Mesendoderm (in vitro differentiated cells): Measurements from ENCODE around the gene CR1.

Source experiments
- DNase-seq: peaks from one replicate; pipeline ENCODE4 v3.0.0; 2013
- H2AK5ac ChIP-seq: 2 replicates; pipeline ENCODE4 v1.6.1; 2013; ENCODE audit warnings: low read length, inconsistent platforms
- H2BK120ac ChIP-seq: 2 replicates; pipeline ENCODE4 v1.6.1; 2013; ENCODE audit warnings: low read depth, mild to moderate bottlenecking, low read length, moderate library complexity, mixed read lengths
- H2BK15ac ChIP-seq: replicated peaks from 2 replicates; pipeline ENCODE4 v1.6.1; 2013; ENCODE audit warnings: low read depth, mild to moderate bottlenecking, moderate library complexity
- H2BK5ac ChIP-seq: 2 replicates; pipeline ENCODE4 v1.6.1; 2013; ENCODE audit warnings: low read length, inconsistent platforms
- H3K18ac ChIP-seq: 2 replicates; pipeline ENCODE4 v1.6.1; 2013; ENCODE audit warnings: mild to moderate bottlenecking, low read length, mixed read lengths
- H3K23ac ChIP-seq: one replicate; pipeline ENCODE4 v1.6.1; 2013; ENCODE audit warnings: low read length
- H3K27ac ChIP-seq: 2 replicates; pipeline ENCODE4 v1.5.1; 2013; ENCODE audit warnings: low read depth, mild to moderate bottlenecking, inconsistent platforms, low read length, moderate library complexity
- H3K27me3 ChIP-seq: 2 replicates; pipeline ENCODE4 v1.6.1; 2013; ENCODE audit warnings: low read length, control low read depth, mild to moderate bottlenecking, inconsistent platforms; ENCODE audit not compliant: insufficient read depth, poor library complexity
- H3K36me3 ChIP-seq: 2 replicates; pipeline ENCODE4 v1.6.1; 2013; ENCODE audit warnings: low read length, inconsistent platforms; ENCODE audit not compliant: control insufficient read depth, insufficient read depth
- H3K4ac ChIP-seq: one replicate; pipeline ENCODE4 v1.6.1; 2013; ENCODE audit warnings: low read depth, mild to moderate bottlenecking, low read length, moderate library complexity
- H3K4me1 ChIP-seq: 2 replicates; pipeline ENCODE4 v1.6.1; 2013; ENCODE audit warnings: low read depth, low read length, inconsistent platforms; ENCODE audit not compliant: control insufficient read depth
- H3K4me2 ChIP-seq: 2 replicates; pipeline ENCODE4 v1.6.1; 2013; ENCODE audit warnings: low read length
- H3K4me3 ChIP-seq: 2 replicates; pipeline ENCODE4 v1.5.1; 2013; ENCODE audit warnings: mild to moderate bottlenecking, low read length
- H3K56ac ChIP-seq: one replicate; pipeline ENCODE4 v1.6.1; 2013; ENCODE audit warnings: low read length
- H3K79me1 ChIP-seq: 2 replicates; pipeline ENCODE4 v1.6.1; 2013; ENCODE audit warnings: low read length, inconsistent platforms
- H3K79me2 ChIP-seq: 2 replicates; pipeline ENCODE4 v1.6.1; 2013; ENCODE audit warnings: mild to moderate bottlenecking, low read length; ENCODE audit not compliant: control insufficient read depth, insufficient read depth
- H3K9ac ChIP-seq: 2 replicates; pipeline ENCODE4 v1.6.1; 2013; ENCODE audit warnings: low read length, inconsistent platforms
- H4K5ac ChIP-seq: one replicate; pipeline ENCODE4 v1.6.1; 2013; ENCODE audit warnings: low read length
- H4K8ac ChIP-seq: one replicate; pipeline ENCODE4 v1.6.1; 2013; ENCODE audit warnings: low read depth, mild to moderate bottlenecking, control low read depth, low read length, moderate library complexity
- WGBS: extraction: QIAGEN DNeasy Blood & Tissue Kit; methylation state at CpG from one replicate; pipeline ENCODE4 v1.1.7; 2013; ENCODE audit warnings: low lambda C conversion rate, missing lambda C conversion rate; ENCODE audit not compliant: insufficient coverage; ENCODE audit errors: extremely low coverage; 5-methylcytosine and 5-hydroxymethylcytosine counted together

Gene CR1

DNA sequence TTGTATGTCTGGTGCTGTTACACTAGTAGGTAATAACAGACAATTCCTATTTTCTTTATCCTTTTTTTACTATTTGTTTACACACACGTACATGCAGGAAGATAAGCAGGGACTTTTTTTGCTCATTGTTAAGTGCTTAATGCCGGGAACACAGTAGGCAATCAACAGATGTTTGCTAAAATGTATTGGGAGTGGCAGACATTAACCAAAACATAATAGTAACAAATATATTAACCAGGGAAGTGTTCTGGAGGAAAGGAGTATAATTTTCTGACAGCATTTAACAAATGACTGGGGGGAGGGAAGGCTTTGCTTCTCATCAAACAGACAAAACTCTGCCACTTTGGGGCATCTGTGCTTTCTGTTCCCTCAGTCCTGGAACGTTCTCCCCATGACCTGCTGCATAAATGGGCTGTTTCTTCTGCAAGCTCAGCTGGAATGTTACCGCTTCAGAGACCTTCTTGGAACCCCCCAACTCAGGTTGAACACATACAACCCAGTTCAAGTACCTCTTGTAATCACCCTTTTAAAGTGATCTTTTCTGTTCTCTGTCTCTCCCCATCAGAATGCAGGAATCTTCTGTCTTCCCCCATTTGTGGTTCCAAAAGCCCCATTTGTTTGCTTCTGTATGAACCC lies 151.1 kb downstream of the CR1 start:
- H2BK120ac ChIP-seq, result no peak overlapping the region
- no peak overlapping the region for H3K56ac ChIP-seq
- H3K23ac ChIP-seq, result no peak overlapping the region
- no peak overlapping the region for H2BK5ac ChIP-seq
- no peak overlapping the region for H4K5ac ChIP-seq
- peaks cover 3% of the 10 kb centered on the region for H3K4me1 ChIP-seq
- no peak overlapping the region for H3K18ac ChIP-seq
- H3K4me3 ChIP-seq, result no peak overlapping the region
- no peak overlapping the region for H3K4ac ChIP-seq
- no peak overlapping the region for H2AK5ac ChIP-seq
- no peak overlapping the region for H3K27ac ChIP-seq
- H3K4me2 ChIP-seq, result no peak overlapping the region
- no peak overlapping the region for H3K9ac ChIP-seq
- no peaks in the 10 kb centered on the region for H3K79me2 ChIP-seq
- no peaks in the 10 kb centered on the region for H3K27me3 ChIP-seq
- H3K79me1 ChIP-seq, result no peaks in the 10 kb centered on the region
- WGBS, result no CpG with 5 or more reads among the region's 4 CpGs
- H3K36me3 ChIP-seq, result no peaks in the 10 kb centered on the region
- DNase-seq, result no peak
- H4K8ac ChIP-seq, result no peak overlapping the region
- no peak overlapping the region for H2BK15ac ChIP-seq

DNA sequence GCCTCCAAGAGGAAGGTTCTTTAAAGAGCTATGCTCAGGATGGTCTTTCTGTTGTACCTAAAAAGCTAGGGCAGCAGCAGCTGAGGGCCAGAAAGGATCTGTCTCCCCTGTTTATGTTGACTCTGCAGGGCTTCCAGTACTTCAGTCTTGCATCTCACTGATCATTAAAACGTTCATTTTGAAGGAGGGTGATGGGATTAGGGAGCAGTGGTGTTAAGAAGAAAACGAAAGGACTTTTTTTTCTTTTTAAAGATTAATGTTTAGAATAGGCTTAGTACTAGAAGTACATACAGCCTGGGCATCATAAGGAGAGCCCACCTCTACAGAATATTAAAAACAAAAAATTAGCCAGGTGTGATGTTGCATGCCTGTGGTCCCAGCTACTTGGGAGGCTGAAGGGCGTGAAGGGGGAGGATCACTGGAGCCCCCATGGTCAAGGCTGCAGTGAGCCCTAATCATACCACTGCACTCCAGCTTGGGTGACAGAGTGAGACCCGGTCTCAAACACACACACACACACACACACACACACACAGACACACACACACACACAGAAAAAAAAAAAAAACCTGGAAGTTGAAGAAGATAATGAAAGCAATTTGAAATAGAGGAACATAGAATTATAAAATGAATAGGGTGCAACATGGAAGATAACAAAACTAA lies 151.8 kb downstream of the CR1 start:
- no CpG with 5 or more reads among the region's 4 CpGs for WGBS
- Histone ChIP-seq H3K79me1 (no peaks in the 10 kb centered on the region), H3K79me2 (no peaks in the 10 kb centered on the region), H2BK15ac (no peak overlapping the region), H3K4me3 (no peak overlapping the region), H2BK120ac (no peak overlapping the region), H3K36me3 (no peaks in the 10 kb centered on the region), H3K23ac (no peak overlapping the region), H3K27ac (no peak overlapping the region), H4K5ac (no peak overlapping the region), H3K56ac (no peak overlapping the region), H3K27me3 (no peaks in the 10 kb centered on the region), H2AK5ac (no peak overlapping the region), H3K18ac (no peak overlapping the region), H3K4me1 (peaks cover 3% of the 10 kb centered on the region), H2BK5ac (no peak overlapping the region), H3K4me2 (no peak overlapping the region), H4K8ac (no peak overlapping the region), H3K4ac (no peak overlapping the region), H3K9ac (no peak overlapping the region)
- no peak for DNase-seq

DNA sequence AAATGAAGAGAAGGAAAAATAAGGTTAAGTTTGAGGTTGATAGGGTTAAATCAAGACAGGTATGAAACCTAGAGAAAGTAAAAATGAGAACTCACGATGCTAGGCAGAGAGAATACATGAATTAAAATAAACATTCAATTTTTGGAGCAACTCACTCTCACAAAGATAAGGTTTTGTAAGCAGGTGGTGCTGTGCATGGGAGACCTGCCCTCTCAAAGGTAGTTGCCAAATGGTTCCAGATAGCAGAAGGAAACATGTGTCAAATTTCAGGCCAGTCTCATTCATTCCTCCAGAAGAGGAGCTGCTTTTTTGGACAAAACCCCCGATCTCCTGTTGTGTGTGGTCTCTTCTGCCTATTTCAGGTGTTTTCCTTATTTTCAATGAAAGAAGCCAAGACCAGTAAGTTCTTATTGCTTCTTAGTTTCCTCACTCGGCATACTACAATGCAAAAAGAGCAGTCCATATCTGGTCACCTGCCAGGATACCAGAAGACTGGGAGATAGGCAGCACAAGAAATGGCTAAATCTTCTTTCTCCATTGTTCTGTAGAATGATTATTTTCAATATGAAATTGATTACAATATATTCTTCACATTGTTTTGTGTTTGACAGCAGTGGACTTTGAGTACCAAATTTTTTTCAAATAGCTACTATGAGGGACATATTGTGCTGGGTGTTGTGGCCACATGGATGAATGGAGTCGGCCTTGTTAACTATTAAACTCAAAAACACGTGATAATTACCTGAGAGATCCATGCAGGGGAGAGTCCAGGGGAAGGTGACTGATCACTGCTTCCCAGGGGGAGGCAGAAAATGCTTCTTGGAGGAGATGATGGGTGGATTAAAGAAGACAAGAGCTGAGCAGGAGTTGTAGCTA lies 152.6 kb downstream of the CR1 start:
- H3K36me3 ChIP-seq, result no peaks in the 10 kb centered on the region
- H2BK5ac ChIP-seq, result no peak overlapping the region
- WGBS, result no CpG with 5 or more reads among the region's 5 CpGs
- H3K27me3 ChIP-seq, result no peaks in the 10 kb centered on the region
- H3K4ac ChIP-seq, result no peak overlapping the region
- H3K27ac ChIP-seq, result peak overlapping the region; percentile 74
- H3K9ac ChIP-seq, result no peak overlapping the region
- H2AK5ac ChIP-seq, result no peak overlapping the region
- no peak overlapping the region for H4K5ac ChIP-seq
- peaks cover 3% of the 10 kb centered on the region for H3K4me1 ChIP-seq
- no peak overlapping the region for H3K4me3 ChIP-seq
- no peak overlapping the region for H3K23ac ChIP-seq
- H3K4me2 ChIP-seq, result no peak overlapping the region
- no peaks in the 10 kb centered on the region for H3K79me2 ChIP-seq
- DNase-seq, result peak; percentile 39
- no peak overlapping the region for H3K56ac ChIP-seq
- no peak overlapping the region for H4K8ac ChIP-seq
- no peak overlapping the region for H2BK15ac ChIP-seq
- H2BK120ac ChIP-seq, result no peak overlapping the region
- no peaks in the 10 kb centered on the region for H3K79me1 ChIP-seq
- no peak overlapping the region for H3K18ac ChIP-seq

DNA sequence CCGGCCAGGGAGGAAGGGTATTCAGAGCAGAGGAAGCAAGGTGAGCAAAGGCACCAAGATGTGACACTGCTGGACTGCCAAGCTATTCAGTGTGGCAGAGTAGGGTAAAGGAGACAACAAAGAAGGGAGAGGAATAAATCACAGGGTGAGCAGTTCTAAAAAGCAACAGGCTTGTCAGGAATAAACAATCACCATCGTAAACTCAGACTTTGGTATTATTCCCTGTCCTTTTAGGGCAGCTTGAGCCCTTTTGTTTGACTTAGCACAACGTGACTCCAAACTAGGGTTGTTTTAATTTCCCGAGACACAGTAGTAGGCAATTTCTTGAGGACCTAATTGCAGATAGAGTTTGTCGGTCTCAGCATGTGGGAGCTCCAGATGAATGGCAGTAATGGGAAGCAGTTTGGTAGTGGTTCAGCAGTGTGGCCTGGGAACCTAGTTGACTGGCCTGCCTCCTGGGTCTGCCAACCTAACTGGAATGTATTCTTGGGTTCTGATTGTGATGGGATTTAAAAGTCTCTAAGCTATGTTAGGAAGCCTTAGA lies 153.3 kb downstream of the CR1 start:
- Histone ChIP-seq H2BK15ac (no peak overlapping the region), H2BK120ac (no peak overlapping the region), H4K5ac (no peak overlapping the region), H3K9ac (no peak overlapping the region), H3K27ac (peak overlapping the region; percentile 74), H3K56ac (no peak overlapping the region), H3K4me3 (no peak overlapping the region), H3K4me1 (peaks cover 3% of the 10 kb centered on the region), H3K18ac (no peak overlapping the region), H3K4me2 (no peak overlapping the region), H3K23ac (no peak overlapping the region), H3K36me3 (no peaks in the 10 kb centered on the region), H2BK5ac (no peak overlapping the region), H3K79me1 (no peaks in the 10 kb centered on the region), H3K4ac (no peak overlapping the region), H3K79me2 (no peaks in the 10 kb centered on the region), H4K8ac (no peak overlapping the region), H2AK5ac (no peak overlapping the region), H3K27me3 (no peaks in the 10 kb centered on the region)
- peak; percentile 75 for DNase-seq
- no CpG with 5 or more reads among the region's 5 CpGs for WGBS

DNA sequence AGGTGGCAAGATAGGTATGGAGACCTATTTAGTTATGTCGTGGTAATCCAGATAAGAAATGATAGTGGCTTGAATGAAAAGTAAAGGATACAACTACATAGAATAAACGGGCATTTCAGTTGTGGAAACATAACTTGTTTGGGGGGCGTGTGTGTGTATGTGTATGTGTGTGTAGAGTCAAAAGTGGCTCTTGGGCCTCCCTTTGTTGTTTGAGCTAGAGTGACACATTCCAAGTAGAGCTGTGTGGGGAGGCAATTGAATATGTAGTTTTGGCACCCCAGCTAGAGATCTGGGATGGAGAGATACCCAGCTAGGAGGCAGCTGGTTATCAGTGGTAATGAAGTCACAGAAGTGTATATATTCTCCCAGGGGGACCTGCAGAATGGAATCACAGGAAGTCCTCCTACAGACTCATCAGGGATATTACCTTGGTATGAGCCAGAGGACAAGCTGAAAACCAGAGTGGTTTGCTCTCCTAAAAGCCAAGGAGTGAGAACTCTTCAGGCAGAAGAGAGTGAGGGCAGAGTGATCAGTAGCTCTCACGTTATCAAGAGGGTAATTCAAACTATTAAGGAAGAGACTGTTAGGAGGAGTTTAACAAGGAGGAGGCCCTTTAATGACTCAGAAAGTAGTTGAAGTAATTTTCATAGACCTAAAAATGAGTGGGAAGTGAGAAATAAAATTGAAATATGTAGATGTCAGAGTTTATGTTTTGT lies 154.1 kb downstream of the CR1 start:
- Histone ChIP-seq H3K4ac (no peak overlapping the region), H4K8ac (no peak overlapping the region), H3K27me3 (no peaks in the 10 kb centered on the region), H3K36me3 (no peaks in the 10 kb centered on the region), H3K23ac (no peak overlapping the region), H3K79me2 (no peaks in the 10 kb centered on the region), H2BK120ac (no peak overlapping the region), H3K4me2 (no peak overlapping the region), H2BK15ac (no peak overlapping the region), H3K4me3 (no peak overlapping the region), H2BK5ac (no peak overlapping the region), H3K18ac (no peak overlapping the region), H3K9ac (no peak overlapping the region), H3K27ac (peak overlapping the region; percentile 14), H4K5ac (no peak overlapping the region), H3K79me1 (no peaks in the 10 kb centered on the region), H3K4me1 (peaks cover 3% of the 10 kb centered on the region), H2AK5ac (no peak overlapping the region), H3K56ac (no peak overlapping the region)
- peak; percentile 76 for DNase-seq
- WGBS, result no CpG with 5 or more reads among the region's 4 CpGs
